Measurements from ENCODE around the gene KRTAP10-1.
"Not testable (repeated sequence)": the region's sequence is repeated elsewhere in the genome, so short reads cannot be mapped to it uniquely, and the experiment has no call there.

Gene KRTAP10-1

GRCh38 chr21:44539991-44540666, at the start of gene KRTAP10-1:
TSS of gene KRTAP10-1 (minus strand) at chr21:44540195. CDS start at chr21:44540150, 45 bp downstream.
- DNase-seq: no peak

- DNase-seq: no peak
Observed at GRCh38 chr21:44589094-44589493, 49.1 kb upstream of the KRTAP10-1 start.

- no peak for DNase-seq
Observed at GRCh38 chr21:44585892-44586291, 45.9 kb upstream of the KRTAP10-1 start.

GRCh38 chr21:44583800-44584147, 43.8 kb upstream of the KRTAP10-1 start:
- DNase-seq: peak; percentile 15 to 36

- no peak for DNase-seq
Observed at GRCh38 chr21:44583089-44583799, 43.2 kb upstream of the KRTAP10-1 start.

GRCh38 chr21:44582055-44582454, 42.1 kb upstream of the KRTAP10-1 start:
- no peak for DNase-seq

- no peak for DNase-seq
Observed at GRCh38 chr21:44581158-44581557, 41.2 kb upstream of the KRTAP10-1 start.

GRCh38 chr21:44580231-44580821, 40.3 kb upstream of the KRTAP10-1 start, which contains the start of gene KRTAP10-5:
TSS of gene KRTAP10-5 (minus strand) at chr21:44580604. CDS start at chr21:44580578, 26 bp downstream.
- DNase-seq: not testable (repeated sequence)

- DNase-seq: no peak
Observed at GRCh38 chr21:44579833-44580144, 39.8 kb upstream of the KRTAP10-1 start.

GRCh38 chr21:44579056-44579832, 39.2 kb upstream of the KRTAP10-1 start:
- DNase-seq: no peak

- no peak for DNase-seq
Observed at GRCh38 chr21:44578371-44579055, 38.5 kb upstream of the KRTAP10-1 start.

GRCh38 chr21:44576025-44576420, 36.0 kb upstream of the KRTAP10-1 start:
- no peak for DNase-seq

- DNase-seq: no peak
Observed at GRCh38 chr21:44575307-44576024, 35.5 kb upstream of the KRTAP10-1 start.

- DNase-seq: no peak
Observed at GRCh38 chr21:44574457-44575306, 34.7 kb upstream of the KRTAP10-1 start.

- not testable (repeated sequence) for DNase-seq
Observed at GRCh38 chr21:44573630-44574456, 33.8 kb upstream of the KRTAP10-1 start, which contains the start of gene KRTAP10-4. TSS of gene KRTAP10-4 (plus strand) at chr21:44573729. CDS start at chr21:44573759, 30 bp downstream.

- DNase-seq: no peak
Observed at GRCh38 chr21:44572959-44573583, 33.1 kb upstream of the KRTAP10-1 start.

- no peak for DNase-seq
Observed at GRCh38 chr21:44571844-44572782, 32.1 kb upstream of the KRTAP10-1 start.

GRCh38 chr21:44571296-44571695, 31.3 kb upstream of the KRTAP10-1 start:
- DNase-seq: no peak

All from stimulated activated CD4-positive, alpha-beta T cell treated with anti-CD3 and anti-CD28 coated beads, Interleukin-2, amount 100 ng/mL, for 24 hours (primary cell).